Measurements from ENCODE around the gene NIN.
"Not testable (repeated sequence)": the region's sequence is repeated elsewhere in the genome, so short reads cannot be mapped to it uniquely, and the experiment has no call there.

Gene NIN

DNA sequence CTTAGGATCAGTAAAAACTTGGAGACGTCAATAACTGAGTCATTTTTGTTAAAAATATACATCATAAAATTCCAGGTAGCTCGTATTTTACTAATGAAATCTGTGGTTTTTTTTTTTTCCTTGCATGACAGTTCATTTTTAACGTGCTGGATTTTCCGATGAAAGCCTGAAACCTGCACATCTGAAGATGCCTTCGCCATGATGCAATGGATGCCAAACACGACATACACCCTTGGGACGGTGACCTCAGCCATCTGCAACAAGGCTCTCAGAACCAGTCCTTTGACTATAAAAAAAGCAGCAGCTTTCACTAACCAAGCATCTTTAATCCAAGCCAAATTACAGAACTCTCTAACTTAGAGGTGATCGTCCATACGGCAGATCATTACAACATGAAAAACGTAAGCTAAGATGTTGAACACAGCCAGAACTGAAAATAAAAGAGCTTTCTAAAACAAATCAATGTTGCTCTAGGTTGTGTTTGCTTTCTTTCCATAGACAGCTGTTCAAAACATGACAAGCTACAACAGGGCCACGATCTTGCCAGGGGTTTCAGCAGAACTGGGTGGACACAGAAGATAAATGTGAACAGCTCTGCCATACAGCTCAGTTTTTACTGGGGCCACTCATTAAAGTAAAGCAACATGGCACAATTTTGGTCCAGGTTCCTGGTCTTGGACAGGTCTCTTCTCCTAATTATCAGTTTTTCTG lies 7.8 kb downstream of the NIN start:
- Histone ChIP-seq H4K8ac (ENCODE audit: low read depth, low read length) (no peak overlapping the region), H2AK5ac (ENCODE audit: low read length) (no peak overlapping the region), H3K56ac (ENCODE audit: low read length) (no peak overlapping the region), H3K4ac (ENCODE audit: low read depth, low read length) (no peak overlapping the region), H3K36me3 (ENCODE audit: control insufficient read depth, insufficient read depth, low read length) (no peaks in the 10 kb centered on the region), H3K18ac (ENCODE audit: low read length) (no peak overlapping the region), H3K4me1 (ENCODE audit: control insufficient read depth, low read depth, low read length) (peaks cover 7% of the 10 kb centered on the region), H2BK15ac (replicated peaks; ENCODE audit: low read depth) (no peak overlapping the region), H3K23ac (ENCODE audit: low read length) (no peak overlapping the region), H3K27me3 (ENCODE audit: insufficient read depth, low read length, poor library complexity) (no peaks in the 10 kb centered on the region), H3K79me1 (ENCODE audit: low read length) (peaks cover 16% of the 10 kb centered on the region), H2BK5ac (ENCODE audit: low read length) (no peak overlapping the region), H3K79me2 (ENCODE audit: control insufficient read depth, insufficient read depth, low read length) (peaks cover 2% of the 10 kb centered on the region), H4K5ac (ENCODE audit: low read length) (no peak overlapping the region), H3K27ac (ENCODE audit: low read depth, low read length) (no peak overlapping the region), H3K4me2 (ENCODE audit: low read length) (no peak overlapping the region), H3K9ac (ENCODE audit: low read length) (no peak overlapping the region), H3K4me3 (ENCODE audit: low read length) (no peak overlapping the region), H2BK120ac (ENCODE audit: low read depth, low read length) (no peak overlapping the region)
- DNase-seq = peak; percentile 35
- no CpG with 5 or more reads among the region's 11 CpGs for WGBS (ENCODE audit: extremely low coverage, insufficient coverage, low lambda C conversion rate)

GRCh38 chr14:50822501-50823042 lies 8.4 kb downstream of the NIN start:
- H2BK120ac ChIP-seq (ENCODE audit: low read depth, low read length) = no peak overlapping the region
- H3K36me3 ChIP-seq (ENCODE audit: control insufficient read depth, insufficient read depth, low read length) = no peaks in the 10 kb centered on the region
- H3K9ac ChIP-seq (ENCODE audit: low read length) = no peak overlapping the region
- H3K4me2 ChIP-seq (ENCODE audit: low read length) = no peak overlapping the region
- no peaks in the 10 kb centered on the region for H3K27me3 ChIP-seq (ENCODE audit: insufficient read depth, low read length, poor library complexity)
- H3K56ac ChIP-seq (ENCODE audit: low read length) = no peak overlapping the region
- no peak overlapping the region for H3K23ac ChIP-seq (ENCODE audit: low read length)
- no peak overlapping the region for H4K5ac ChIP-seq (ENCODE audit: low read length)
- no peak overlapping the region for H2BK5ac ChIP-seq (ENCODE audit: low read length)
- H3K27ac ChIP-seq (ENCODE audit: low read depth, low read length) = no peak overlapping the region
- peaks cover 7% of the 10 kb centered on the region for H3K4me1 ChIP-seq (ENCODE audit: control insufficient read depth, low read depth, low read length)
- no peak overlapping the region for H3K4me3 ChIP-seq (ENCODE audit: low read length)
- DNase-seq = no peak
- H2AK5ac ChIP-seq (ENCODE audit: low read length) = no peak overlapping the region
- H2BK15ac ChIP-seq (replicated peaks; ENCODE audit: low read depth) = no peak overlapping the region
- no peak overlapping the region for H3K18ac ChIP-seq (ENCODE audit: low read length)
- H3K4ac ChIP-seq (ENCODE audit: low read depth, low read length) = no peak overlapping the region
- H4K8ac ChIP-seq (ENCODE audit: low read depth, low read length) = no peak overlapping the region
- H3K79me2 ChIP-seq (ENCODE audit: control insufficient read depth, insufficient read depth, low read length) = peaks cover 2% of the 10 kb centered on the region
- no CpG with 5 or more reads among the region's 11 CpGs for WGBS (ENCODE audit: extremely low coverage, insufficient coverage, low lambda C conversion rate)
- peaks cover 16% of the 10 kb centered on the region for H3K79me1 ChIP-seq (ENCODE audit: low read length)

DNA sequence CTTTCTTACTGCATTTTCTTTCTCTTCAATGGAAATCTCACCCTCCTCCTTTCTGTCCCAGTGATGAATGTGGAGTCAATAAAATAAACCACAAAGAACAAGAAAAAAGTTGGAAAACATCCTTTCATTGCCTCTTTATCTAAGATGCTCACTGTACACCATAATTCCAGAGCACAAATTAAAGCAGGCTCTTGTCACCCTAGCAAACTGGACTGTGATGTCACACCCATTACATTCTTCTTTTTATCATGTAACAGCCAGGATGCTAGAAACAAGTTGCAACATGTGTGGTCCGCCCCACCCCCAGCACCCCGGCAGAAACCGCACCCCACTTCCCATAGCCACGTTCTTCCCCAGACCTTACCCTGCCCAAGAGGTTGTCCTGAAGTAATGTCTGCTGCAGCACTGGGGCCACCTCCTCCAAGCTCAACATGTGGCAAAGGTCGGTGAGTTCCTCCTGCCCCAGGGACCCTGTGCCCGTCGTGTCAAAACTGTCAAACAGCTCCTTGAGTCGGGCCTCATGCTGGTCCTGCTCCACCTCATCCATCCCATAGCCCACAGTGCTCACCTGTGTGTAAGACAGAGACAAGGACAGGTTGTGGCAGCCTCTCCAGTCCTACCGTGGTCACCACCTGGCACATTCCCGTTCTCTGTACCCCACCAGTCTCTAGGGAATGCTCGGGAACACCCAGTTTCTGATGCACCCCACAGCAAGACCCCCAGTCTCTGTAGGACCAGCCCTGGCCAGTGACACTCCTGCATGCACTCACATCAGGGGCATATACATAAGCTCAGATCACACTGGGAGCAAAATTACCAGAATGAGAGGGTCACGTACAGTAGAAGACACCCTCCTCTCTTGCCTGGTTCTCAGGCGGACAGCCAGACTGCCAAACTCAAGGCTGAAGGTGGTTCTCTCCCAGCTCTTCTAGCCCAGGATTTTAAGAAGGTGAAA lies 9.2 kb downstream of the NIN start:
- no peak overlapping the region for H2BK5ac ChIP-seq (ENCODE audit: low read length)
- peaks cover 16% of the 10 kb centered on the region for H3K79me1 ChIP-seq (ENCODE audit: low read length)
- H3K4me1 ChIP-seq (ENCODE audit: control insufficient read depth, low read depth, low read length) = peaks cover 7% of the 10 kb centered on the region
- no peak overlapping the region for H2AK5ac ChIP-seq (ENCODE audit: low read length)
- DNase-seq = no peak
- no peaks in the 10 kb centered on the region for H3K36me3 ChIP-seq (ENCODE audit: control insufficient read depth, insufficient read depth, low read length)
- no peak overlapping the region for H2BK15ac ChIP-seq (replicated peaks; ENCODE audit: low read depth)
- peaks cover 2% of the 10 kb centered on the region for H3K79me2 ChIP-seq (ENCODE audit: control insufficient read depth, insufficient read depth, low read length)
- no peak overlapping the region for H3K4me2 ChIP-seq (ENCODE audit: low read length)
- no peak overlapping the region for H3K4me3 ChIP-seq (ENCODE audit: low read length)
- no peak overlapping the region for H3K4ac ChIP-seq (ENCODE audit: low read depth, low read length)
- no CpG with 5 or more reads among the region's 13 CpGs for WGBS (ENCODE audit: extremely low coverage, insufficient coverage, low lambda C conversion rate)
- H3K9ac ChIP-seq (ENCODE audit: low read length) = no peak overlapping the region
- H3K27me3 ChIP-seq (ENCODE audit: insufficient read depth, low read length, poor library complexity) = no peaks in the 10 kb centered on the region
- H3K23ac ChIP-seq (ENCODE audit: low read length) = no peak overlapping the region
- no peak overlapping the region for H2BK120ac ChIP-seq (ENCODE audit: low read depth, low read length)
- H3K18ac ChIP-seq (ENCODE audit: low read length) = no peak overlapping the region
- H3K27ac ChIP-seq (ENCODE audit: low read depth, low read length) = no peak overlapping the region
- no peak overlapping the region for H4K5ac ChIP-seq (ENCODE audit: low read length)
- H3K56ac ChIP-seq (ENCODE audit: low read length) = no peak overlapping the region
- H4K8ac ChIP-seq (ENCODE audit: low read depth, low read length) = no peak overlapping the region

GRCh38 chr14:50820786-50821509 lies 10.0 kb downstream of the NIN start:
- no peak overlapping the region for H3K4ac ChIP-seq (ENCODE audit: low read depth, low read length)
- WGBS (ENCODE audit: extremely low coverage, insufficient coverage, low lambda C conversion rate) = no CpG with 5 or more reads among the region's 3 CpGs
- no peak for DNase-seq
- no peak overlapping the region for H3K27ac ChIP-seq (ENCODE audit: low read depth, low read length)
- no peak overlapping the region for H2BK5ac ChIP-seq (ENCODE audit: low read length)
- H3K79me2 ChIP-seq (ENCODE audit: control insufficient read depth, insufficient read depth, low read length) = peaks cover 2% of the 10 kb centered on the region
- H2BK120ac ChIP-seq (ENCODE audit: low read depth, low read length) = no peak overlapping the region
- H2BK15ac ChIP-seq (replicated peaks; ENCODE audit: low read depth) = no peak overlapping the region
- H3K36me3 ChIP-seq (ENCODE audit: control insufficient read depth, insufficient read depth, low read length) = no peaks in the 10 kb centered on the region
- no peak overlapping the region for H4K8ac ChIP-seq (ENCODE audit: low read depth, low read length)
- H3K4me1 ChIP-seq (ENCODE audit: control insufficient read depth, low read depth, low read length) = peaks cover 7% of the 10 kb centered on the region
- no peak overlapping the region for H3K56ac ChIP-seq (ENCODE audit: low read length)
- H3K9ac ChIP-seq (ENCODE audit: low read length) = no peak overlapping the region
- no peak overlapping the region for H2AK5ac ChIP-seq (ENCODE audit: low read length)
- no peaks in the 10 kb centered on the region for H3K27me3 ChIP-seq (ENCODE audit: insufficient read depth, low read length, poor library complexity)
- no peak overlapping the region for H3K18ac ChIP-seq (ENCODE audit: low read length)
- no peak overlapping the region for H3K4me3 ChIP-seq (ENCODE audit: low read length)
- H4K5ac ChIP-seq (ENCODE audit: low read length) = no peak overlapping the region
- H3K23ac ChIP-seq (ENCODE audit: low read length) = no peak overlapping the region
- H3K79me1 ChIP-seq (ENCODE audit: low read length) = peaks cover 13% of the 10 kb centered on the region
- no peak overlapping the region for H3K4me2 ChIP-seq (ENCODE audit: low read length)

DNA sequence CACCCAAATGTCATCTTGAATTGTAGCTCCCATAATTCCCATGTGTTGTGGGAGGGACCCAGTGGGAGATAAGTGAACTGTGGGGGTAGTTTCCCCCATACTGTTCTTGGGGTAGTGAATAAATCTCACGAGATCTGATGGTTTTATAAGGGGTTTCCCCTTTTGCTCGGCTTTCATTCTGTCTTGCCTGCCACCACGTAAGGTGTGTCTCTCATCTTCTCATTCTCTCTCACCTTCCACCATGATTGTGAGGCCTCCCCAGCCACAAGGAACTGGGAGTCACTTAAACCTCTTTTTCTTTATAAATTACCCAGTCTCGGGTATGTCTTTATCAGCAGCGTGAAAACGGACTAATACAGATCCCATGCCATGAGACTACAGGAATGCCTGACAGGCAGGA lies 11.7 kb downstream of the NIN start:
- H2BK5ac ChIP-seq (ENCODE audit: low read length); H3K27ac ChIP-seq (ENCODE audit: low read depth, low read length); H3K79me1 ChIP-seq (ENCODE audit: low read length); H3K23ac ChIP-seq (ENCODE audit: low read length); H2BK15ac ChIP-seq (replicated peaks; ENCODE audit: low read depth); H3K79me2 ChIP-seq (ENCODE audit: control insufficient read depth, insufficient read depth, low read length); H3K56ac ChIP-seq (ENCODE audit: low read length); H3K18ac ChIP-seq (ENCODE audit: low read length); DNase-seq; H4K8ac ChIP-seq (ENCODE audit: low read depth, low read length); H2BK120ac ChIP-seq (ENCODE audit: low read depth, low read length); H3K4ac ChIP-seq (ENCODE audit: low read depth, low read length); H4K5ac ChIP-seq (ENCODE audit: low read length); H3K36me3 ChIP-seq (ENCODE audit: control insufficient read depth, insufficient read depth, low read length); H3K9ac ChIP-seq (ENCODE audit: low read length); H3K4me2 ChIP-seq (ENCODE audit: low read length); H3K4me3 ChIP-seq (ENCODE audit: low read length); H3K27me3 ChIP-seq (ENCODE audit: insufficient read depth, low read length, poor library complexity); H3K4me1 ChIP-seq (ENCODE audit: control insufficient read depth, low read depth, low read length); H2AK5ac ChIP-seq (ENCODE audit: low read length): not testable (repeated sequence)
- WGBS (ENCODE audit: extremely low coverage, insufficient coverage, low lambda C conversion rate) = no CpG with 5 or more reads among the region's 6 CpGs

Measured in mesendoderm (in vitro differentiated cells).